Ovary (tissue), 3 donors: ENCODE measurements around the gene C1QL2.

Experiments used
- POLR2A ChIP-seq: fragments of 450-650 bp; IDR thresholded peaks from one replicate; pipeline ENCODE4 v1.6.1; 2017; ENCODE audit warnings: antibody characterized with exemption, mild to moderate bottlenecking, moderate library complexity
- TF ChIP-seq, protein P1 (sequence below), 3 donors: fragments of 450-650 bp in 2 of 3; fragments of 200-600 bp in 1 of 3; IDR thresholded peaks; one replicate each; pipeline versions ENCODE4 v1.5.1 to v1.8.0; 2016 to 2022; ENCODE audit warnings: antibody characterized with exemption in 3 of 3, mild to moderate bottlenecking in 1 of 3
- donor health status: DM: no; HTN: no; CAD: no.

DNA sequence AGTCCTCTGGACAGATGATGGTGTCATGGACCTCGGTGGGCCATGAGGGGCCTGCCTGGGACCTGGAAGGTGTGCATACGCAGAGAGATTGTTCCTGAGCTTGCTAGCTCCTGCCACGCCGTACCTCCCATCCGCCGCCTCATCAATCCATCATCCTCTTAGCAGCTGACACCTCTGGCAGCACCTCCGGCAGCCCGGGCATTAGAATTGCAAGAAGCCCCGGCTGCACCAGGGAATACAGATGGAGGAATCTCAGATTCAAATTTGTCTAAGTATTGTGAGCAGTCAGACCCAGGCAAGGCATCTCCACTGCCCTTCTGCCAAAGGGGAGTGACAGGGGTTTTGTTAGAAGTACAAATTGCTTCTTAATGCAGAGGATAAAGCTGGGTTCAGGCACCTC, 4.5 kb downstream of the C1QL2 start:
- TF ChIP-seq, protein P1, sequence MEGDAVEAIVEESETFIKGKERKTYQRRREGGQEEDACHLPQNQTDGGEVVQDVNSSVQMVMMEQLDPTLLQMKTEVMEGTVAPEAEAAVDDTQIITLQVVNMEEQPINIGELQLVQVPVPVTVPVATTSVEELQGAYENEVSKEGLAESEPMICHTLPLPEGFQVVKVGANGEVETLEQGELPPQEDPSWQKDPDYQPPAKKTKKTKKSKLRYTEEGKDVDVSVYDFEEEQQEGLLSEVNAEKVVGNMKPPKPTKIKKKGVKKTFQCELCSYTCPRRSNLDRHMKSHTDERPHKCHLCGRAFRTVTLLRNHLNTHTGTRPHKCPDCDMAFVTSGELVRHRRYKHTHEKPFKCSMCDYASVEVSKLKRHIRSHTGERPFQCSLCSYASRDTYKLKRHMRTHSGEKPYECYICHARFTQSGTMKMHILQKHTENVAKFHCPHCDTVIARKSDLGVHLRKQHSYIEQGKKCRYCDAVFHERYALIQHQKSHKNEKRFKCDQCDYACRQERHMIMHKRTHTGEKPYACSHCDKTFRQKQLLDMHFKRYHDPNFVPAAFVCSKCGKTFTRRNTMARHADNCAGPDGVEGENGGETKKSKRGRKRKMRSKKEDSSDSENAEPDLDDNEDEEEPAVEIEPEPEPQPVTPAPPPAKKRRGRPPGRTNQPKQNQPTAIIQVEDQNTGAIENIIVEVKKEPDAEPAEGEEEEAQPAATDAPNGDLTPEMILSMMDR (IDR thresholded peaks at IDR 0.05): no peak
- no peak for TF ChIP-seq POLR2A
